CMK (cell line): ENCODE measurements around the gene POU6F1.
"Not testable (repeated sequence)": the region's sequence is repeated elsewhere in the genome, so short reads cannot be mapped to it uniquely, and the experiment has no call there.

Experiments
- DNase-seq: peaks from one replicate; pipeline ENCODE4 v3.0.0-alpha.2; 2010; ENCODE audit warnings: low read depth

The POU6F1 gene, protein sequence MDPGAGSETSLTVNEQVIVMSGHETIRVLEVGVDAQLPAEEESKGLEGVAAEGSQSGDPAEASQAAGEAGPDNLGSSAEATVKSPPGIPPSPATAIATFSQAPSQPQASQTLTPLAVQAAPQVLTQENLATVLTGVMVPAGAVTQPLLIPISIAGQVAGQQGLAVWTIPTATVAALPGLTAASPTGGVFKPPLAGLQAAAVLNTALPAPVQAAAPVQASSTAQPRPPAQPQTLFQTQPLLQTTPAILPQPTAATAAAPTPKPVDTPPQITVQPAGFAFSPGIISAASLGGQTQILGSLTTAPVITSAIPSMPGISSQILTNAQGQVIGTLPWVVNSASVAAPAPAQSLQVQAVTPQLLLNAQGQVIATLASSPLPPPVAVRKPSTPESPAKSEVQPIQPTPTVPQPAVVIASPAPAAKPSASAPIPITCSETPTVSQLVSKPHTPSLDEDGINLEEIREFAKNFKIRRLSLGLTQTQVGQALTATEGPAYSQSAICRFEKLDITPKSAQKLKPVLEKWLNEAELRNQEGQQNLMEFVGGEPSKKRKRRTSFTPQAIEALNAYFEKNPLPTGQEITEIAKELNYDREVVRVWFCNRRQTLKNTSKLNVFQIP

DNA sequence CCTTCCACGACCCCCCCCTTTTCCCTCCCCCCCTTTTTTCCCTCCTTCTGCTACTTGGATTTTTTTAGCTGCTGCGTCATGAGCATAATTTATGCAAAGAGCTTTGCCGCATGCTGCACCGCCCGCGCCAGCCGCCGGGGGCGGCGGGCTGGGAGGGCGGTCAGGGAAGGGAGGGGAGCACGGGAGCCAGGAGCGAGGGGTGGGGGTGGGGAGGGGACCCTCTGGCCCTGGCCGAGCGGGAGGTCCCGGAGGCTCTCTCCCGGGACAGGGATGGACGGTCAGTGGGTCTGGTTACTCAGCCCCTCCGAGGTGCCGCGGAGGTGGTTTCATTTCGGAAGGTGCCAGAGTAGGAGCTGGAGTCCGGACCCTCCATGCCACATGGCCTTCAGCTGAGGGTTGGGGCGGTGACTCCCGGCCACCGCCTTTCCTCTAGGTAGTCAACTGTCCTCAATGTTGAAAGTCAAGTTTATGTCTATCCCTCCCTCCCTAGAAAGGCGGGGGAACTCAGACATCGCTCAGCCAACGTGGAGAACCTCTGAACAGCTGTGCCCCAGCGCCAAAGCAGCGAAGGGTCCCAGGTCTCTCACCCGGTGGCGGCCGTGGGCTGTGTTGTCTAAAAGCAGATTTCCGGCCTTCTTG, at the start of gene POU6F1:
Gene POU6F1, minus strand, starts transcription at position 95 of the 639 bp plus-strand sequence. CDS start 11,226 bp downstream, outside the sequence.
- DNase-seq: peak; percentile 64

DNA sequence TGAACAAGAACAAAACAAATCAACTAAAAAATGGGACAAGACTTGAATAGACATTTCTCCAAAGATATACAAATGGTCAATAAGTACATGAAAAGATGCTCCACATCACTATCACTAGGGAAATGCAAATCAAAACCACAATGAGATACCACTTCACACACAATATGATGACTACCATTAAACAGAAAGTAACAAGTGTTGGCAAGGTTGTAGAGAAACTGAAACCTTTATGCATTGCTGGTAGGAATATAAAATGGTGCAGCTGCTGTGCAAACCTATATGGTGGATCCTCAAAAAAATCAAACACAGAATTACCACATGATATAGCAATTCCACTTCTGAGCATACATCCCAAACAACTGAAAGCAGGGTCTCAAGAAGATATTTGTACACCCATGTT, 47.2 kb upstream of the POU6F1 start:
- DNase-seq: no peak

DNA sequence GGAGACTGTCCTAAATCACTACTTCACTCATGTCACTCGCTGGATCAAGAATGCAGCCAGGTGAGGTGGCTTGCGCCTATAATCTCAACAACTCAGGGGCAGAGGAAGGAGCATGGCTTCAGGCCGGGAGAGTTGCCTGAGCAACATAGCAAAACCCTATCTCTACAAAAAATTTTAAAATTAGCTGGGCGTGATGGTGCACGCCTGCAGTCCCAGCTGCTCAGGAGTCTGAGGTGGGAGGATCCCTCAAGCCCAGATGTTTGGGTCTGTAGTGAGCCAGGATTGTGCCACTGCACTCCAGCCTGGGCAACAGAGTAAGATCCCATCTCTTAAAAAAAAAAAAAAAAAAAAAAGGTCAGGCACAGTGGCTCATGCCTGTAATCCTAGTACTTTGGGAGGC, 46.4 kb upstream of the POU6F1 start:
- no peak for DNase-seq

DNA sequence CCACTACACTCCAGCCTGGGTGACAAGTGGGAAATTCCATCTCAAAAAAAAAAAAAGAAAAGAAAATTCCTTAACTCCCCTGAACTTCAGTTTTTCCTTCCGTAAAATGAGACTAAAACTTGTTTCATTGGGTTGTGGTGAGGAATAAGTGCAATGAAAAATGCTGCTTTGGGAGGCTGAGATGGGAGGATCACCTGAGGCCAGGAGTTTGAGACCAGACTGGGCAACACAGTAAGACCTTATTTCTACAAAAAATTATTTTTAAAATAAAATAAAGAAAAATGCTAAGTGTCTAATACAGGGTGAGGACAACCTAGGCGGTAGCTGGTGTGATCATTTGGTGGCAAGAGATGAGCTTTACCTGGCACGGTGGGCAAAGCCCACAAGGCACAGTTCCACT, 45.5 kb upstream of the POU6F1 start:
- no peak for DNase-seq

DNA sequence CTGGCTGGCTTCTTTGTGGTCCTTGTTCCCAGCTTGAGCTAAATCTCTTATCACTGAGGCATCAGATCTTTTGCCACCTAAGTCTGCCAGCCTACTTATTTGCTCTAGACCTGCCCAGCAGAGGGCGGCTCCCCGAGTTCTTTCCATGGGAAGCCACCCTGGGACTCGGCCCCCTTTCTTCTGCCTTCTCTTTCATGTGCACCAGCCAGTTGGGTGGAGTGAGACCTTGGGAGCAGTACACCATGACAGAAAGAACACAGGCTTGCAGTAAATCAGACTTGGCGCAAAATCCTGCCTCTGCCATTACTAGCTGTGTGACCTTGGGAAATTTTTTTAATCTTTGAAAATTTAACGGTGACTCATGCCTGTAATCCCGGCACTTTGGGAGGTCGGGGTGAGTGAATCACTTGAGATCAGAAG, 44.9 kb upstream of the POU6F1 start:
- no peak for DNase-seq

DNA sequence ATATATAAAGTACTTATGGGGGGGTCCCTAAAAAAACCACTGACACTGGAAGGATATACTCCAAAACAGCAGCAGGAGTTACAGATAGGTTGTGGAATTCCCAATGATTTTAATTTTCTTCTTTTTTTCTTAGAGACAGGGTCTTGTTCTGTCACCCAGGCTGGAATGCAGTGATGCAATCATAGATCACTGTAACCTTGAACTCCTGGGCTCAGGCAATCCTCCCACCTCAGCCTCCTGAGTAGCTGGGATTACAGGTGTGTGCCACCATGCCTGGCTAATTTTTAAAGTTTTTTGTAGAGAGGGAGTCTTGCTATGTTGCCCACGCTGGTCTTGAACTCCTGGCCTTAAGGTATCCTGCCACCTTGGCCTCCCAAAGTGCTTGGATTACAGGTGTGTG, 41.7 kb upstream of the POU6F1 start:
- DNase-seq: not testable (repeated sequence)

DNA sequence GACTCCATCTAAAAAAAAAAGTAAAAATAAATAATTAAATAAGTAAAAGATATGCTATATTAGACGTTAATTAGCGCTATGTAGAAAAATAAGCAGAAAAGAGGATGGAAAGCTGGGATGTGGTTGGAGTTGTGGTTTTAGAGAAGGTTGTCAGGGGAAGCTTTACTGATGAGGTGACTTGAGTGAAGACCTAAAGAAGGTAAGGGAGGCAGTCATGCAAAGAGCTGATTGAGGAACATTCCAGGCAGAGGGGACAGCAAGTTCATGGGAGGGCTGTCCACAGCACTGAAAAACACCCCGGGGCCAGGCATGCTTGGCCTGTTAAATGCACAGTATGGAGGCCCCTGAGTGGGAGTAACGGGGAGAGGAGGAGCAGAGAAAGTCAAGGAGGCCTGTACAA, 36.7 kb upstream of the POU6F1 start:
- DNase-seq: no peak

DNA sequence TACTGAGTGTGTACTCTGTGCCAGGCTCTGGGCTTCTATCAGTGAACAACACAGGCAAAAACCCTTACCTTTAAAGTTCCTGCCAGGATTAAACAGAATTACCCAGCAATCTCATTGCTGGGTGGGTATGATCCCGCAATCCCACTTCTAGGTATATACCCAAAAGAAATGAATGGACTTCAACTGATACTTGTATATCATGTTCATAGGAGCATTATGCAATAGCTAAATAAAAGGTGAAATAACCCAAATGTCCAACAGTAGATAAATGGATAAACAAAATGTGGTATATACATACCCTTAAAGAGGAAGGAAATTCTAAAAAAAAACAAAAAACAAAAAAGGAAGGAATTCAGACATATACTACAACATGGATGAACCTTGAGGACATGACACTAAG, 35.4 kb upstream of the POU6F1 start:
- DNase-seq: no peak

DNA sequence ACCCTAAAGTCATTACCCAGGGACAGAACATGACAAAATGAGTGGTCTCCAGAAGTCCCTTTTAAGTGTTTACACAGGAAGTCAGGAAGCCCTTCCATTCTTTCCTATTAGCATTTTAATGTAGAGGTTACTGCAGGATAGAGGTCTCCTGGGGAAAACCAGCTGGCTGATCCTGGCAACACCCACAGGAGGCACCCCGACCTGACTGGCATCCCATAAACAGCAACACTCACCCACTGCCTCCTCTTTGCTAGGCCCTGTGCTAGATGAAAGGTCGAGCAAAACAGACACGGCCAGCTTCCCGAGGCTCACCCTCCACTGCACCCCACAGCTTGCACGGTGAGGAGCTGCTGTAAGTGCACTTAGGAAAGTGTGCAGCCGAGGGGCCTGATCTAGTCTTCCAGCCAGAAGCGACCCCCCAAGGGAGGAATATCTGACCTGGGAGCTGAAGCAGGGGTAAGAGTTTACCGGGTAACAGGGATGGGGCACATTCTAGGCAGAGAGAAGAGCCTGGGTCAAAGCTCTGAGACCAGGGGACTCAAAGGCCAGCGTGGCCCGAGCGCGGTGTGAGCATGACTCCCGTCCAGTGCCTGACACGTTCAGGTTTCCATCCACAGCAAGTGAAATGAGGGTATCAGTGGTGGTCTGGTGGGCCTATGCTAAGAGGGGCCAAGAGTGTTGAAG, 29.8 kb upstream of the POU6F1 start:
- no peak for DNase-seq

DNA sequence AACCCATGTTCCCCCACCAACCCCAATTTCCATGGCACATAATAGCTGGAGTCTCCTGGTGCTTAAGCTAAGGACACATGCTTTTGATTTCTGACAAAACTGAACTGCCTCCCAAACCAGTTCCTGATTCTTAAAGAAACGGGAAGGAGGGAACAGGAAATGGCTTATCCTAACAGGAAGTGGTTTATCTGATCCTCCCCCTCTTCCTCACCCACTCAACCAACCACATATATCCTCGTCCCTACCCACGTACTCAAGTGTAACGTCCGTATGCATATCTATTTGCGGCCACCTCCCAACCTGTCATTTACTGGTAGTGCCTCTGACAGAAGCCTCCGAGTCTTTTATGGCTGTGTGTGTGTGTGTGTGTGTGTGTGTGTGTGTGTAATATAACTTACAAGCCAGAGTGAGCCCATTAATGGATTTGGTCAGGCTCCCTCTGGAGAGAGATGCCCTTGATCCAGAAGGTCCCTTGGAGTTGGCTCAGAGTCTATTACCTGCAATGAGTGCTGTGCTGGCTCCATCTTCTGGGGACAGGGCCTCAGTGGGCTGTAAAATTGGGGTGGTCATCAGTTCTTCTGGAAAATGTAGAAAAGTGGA, 28.5 kb upstream of the POU6F1 start:
- DNase-seq: peak; percentile 79

DNA sequence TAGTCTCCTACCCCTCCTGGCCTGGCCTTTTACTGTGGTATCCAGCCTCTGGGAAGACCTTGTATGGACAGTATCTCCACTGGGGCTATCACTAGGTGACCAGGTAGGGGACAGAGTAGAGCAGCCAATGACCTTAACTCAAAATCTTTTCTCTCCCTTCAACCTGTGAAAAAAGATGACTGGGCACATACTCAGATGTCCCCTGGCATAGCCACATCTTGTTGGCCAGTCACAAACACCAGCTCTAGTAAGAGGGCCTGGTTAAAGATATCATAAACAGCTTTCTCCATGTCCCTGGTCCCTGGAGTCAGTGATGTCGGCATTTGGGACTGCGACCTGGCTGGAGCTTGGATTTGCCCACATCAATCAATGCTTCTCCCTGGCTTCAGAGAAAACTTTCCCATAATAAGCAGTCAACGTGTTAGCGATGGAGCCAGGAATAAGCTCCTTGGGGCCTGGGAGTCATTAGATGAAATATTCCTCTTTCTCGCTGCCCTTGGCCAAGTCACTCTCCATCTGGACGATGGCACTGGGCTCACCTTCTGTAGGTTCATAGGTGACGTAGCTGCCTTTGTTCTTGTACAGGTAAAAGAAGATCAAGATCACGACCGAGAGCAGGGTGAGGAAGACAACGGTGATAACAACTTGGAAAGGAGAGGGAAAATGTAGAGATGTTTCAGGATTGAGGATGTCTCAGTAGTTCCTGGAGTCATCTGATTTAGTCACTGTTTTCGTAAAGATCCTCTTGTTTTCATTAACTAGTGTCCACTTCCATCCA, 27.8 kb upstream of the POU6F1 start:
- no peak for DNase-seq

DNA sequence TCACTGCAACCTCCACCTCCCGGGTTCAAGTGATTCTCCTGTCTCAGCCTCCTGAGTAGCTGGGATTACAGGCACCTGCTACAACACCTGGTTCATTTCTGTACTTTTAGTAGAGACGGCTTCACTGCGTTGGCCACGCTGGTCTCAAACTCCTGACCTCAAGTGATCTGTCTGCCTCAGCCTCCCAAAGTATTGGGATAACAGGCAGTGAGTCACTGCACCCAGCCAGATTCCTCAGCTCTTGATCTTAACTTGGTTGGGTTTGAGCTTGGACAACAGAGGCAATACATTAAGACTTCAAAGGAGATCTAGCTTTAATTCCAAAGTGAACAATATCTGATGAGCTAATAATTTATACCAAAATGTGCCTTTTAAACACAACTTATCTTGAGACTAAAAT, 26.4 kb upstream of the POU6F1 start:
- DNase-seq: no peak

DNA sequence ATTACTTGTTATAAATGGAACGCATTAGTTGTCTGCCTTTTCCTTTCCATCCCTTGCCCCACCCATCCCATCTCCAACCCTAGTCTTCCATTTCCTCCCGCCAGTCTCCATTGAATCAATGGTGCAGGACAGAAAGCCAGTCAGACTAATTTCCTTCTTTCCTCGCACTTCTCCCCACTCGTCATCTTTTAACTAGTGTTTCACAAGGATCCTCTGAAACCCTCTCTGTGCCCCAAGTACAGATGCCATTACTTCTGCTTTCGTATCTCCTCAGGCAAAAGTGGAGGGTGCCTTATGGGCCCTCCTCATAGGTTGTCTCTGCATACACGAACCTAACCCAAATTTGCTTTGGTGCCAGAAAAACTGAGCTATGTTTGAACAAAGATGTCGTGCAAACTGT, 25.0 kb upstream of the POU6F1 start:
- DNase-seq: no peak

DNA sequence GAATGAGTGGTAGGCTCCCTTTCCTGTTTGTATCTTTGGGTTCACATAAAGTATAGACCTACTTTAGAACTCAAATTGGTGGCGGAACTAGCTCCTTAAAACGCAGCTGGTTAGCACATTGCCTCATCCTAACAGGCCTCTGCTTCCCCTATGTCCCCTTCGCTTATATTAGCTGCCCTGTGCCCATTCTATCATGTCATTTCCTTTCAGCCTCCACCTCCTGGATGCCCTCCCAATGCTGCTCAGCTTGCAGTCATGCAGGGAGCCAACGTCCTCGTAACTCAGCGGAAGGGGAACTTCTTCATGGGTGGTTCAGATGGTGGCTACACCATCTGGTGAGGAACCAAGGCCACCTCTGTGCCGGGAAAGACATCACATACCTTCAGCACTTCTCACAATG, 24.3 kb upstream of the POU6F1 start:
- DNase-seq: no peak

DNA sequence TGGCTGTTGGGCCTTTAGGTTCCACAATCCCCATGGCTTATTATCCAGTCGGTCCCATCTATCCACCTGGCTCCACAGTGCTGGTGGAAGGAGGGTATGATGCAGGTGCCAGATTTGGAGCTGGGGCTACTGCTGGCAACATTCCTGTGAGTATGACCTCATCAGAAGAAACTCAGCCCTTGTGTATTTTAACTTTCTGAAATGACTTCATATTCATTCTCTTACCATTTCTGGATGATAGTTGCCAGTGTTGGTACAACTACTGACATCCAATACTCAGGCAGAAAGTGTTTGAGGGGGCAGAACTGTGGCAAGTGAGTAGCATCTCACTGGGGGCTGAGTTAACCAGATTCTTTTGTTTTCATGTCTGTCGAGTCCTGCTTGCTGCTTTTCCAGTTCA, 23.1 kb upstream of the POU6F1 start:
- DNase-seq: no peak

DNA sequence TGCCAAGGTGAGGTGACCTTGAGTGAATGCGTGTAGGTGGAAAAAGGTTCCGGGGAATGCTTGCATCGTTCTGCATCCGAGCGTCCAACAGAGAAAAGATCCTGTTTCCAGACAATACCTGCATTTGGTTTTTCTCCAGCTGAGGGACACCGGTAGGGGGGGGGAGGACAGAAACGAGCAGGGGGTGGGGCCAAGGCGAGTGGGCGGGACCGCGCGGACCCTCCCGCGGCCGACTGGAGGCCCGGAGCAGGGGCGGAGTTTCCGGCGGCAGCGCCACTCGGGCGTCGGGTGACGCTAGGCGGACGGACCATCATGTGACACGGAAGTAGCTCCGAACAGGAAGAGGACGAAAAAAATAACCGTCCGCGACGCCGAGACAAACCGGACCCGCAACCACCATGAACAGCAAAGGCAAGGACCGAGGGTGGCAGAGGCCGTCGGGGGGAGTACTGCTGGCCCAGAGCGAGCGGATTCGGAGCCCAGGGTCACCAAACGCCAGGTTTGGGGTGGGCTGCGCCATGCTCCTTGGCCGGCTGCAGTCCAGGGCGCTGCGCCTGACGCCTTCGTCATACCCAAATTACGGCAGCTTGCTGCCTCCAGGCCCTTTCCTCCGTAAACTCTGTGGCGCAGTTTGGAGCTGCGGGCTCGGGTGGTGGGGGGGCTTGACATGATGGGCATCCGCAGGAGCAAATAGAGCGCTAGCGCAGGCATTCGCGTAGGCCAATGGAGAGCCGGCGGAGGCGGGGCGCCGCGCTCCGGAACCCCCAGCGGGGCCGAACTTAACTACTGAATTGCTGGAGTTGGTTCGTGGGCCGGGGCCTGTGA, 20.9 kb upstream of the POU6F1 start, which contains the start of gene DAZAP2:
Gene DAZAP2, plus strand, starts transcription at position 317 of the 825 bp plus-strand sequence. Its CDS starts 82 bp downstream, at position 399.
- DNase-seq: peak; percentile 85

DNA sequence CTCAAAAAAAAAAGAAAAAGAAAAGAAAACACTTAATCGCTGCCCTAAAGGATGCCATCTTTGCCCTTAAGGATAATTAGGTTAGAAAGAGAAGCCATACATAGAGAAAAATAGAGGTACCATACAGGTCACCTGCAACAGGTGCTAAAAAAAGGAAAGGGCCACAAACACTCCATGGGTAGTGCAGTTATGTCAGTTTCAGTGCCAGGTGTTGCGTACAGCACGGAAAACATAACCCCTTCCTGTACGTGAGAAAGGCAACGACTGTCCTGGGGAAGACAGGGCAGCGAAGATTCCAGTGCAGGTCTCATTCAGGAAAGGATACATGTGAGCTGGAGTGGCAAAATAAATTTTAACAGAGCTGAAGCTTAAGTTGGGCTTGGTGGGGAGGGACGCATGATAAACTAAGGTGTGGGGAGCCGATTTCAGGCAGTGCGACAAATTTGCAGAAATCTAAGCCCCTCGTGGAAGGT, 20.2 kb upstream of the POU6F1 start:
- DNase-seq: no peak

DNA sequence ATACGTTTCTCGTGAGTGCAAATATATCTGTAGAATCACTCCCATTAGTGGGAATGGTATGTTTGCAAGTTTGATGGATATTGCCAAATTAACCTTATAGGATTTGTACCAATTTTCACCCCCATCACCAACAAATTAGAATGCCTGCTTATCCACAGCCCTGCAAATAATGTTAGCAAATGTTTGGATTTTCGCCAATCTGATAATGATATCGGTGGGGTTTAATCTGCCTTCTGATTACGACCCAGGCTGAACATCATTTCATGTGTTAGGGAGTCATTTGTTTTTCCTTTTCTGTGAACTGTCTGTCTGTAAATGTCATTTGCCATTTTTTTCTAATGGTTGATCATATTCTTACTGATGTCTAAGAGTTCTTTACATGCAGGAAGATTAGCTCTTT, 16.7 kb upstream of the POU6F1 start:
- DNase-seq: no peak

DNA sequence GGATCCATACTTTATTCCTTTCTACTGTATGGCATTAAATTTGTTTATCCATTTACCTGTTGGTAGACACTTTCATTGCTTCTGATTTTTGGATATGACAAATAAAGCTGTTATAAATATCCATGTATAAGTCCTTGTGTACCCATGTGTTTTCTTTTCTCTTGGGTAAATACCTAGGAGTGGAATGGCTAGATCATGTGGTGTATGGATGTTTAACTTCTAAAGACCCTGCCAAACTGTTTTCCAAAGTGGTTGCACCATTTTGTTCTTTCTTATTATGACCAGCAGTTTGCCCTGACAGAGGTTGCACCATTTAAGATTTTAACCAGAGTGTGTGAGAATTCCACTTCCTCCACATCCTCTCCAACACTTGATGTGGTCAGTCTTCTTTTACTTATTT, 14.8 kb upstream of the POU6F1 start:
- no peak for DNase-seq

DNA sequence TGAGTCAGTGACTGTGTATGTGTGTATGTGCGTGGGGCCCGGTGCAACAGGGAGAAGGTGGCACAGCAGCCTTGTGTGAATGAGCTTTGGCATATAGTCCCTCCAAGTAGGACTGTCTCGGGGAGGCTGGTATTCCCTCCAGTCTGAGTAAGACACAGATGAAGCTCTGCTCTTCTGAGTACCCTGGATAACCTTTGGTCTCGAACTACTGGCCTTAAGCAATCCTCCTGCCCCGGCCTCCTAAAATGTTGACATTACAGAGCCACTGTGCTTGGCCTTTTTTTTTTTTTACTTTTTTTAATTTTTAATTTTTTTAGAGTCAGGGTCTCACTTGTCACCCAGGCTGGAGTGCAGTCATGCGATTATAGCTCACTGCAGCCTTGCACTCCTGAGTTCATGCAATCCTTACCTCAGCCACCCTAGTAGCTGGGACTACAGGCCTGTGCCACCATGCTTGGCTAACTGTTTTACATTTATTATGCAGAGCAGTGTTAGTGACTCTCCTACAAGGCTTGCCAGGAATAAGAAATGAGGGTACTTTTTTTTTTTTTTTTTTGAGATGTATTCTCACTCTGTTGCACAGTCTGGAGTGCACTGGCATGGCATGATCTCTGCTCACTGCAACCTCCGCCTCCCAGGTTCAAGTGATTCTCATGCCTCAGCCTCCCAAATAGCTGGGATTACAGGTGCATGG, 11.4 kb upstream of the POU6F1 start:
- no peak for DNase-seq
